GM21576 (cell line): ENCODE data around the gene ZNF202.
A peak's percentile ranks its signal among the peaks of the same experiment; 100 is the strongest.
"Not testable (repeated sequence)": the region's sequence is repeated elsewhere in the genome, so short reads cannot be mapped to it uniquely, and the experiment has no call there.

Experiments used
- ATAC-seq: cut with Tn5 transposase; IDR thresholded peaks from one replicate; pipeline ENCODE4 v1.9.1; 2021; ENCODE audit warnings: mild to moderate bottlenecking, moderate library complexity; ENCODE audit not compliant: unreplicated experiment

The ZNF202 gene

GRCh38 chr11:123741159-123742030 lies at the start of gene ZNF202:
TSS of gene ZNF202 (minus strand) at chr11:123741660. CDS start at chr11:123730888, 10,772 bp downstream.
- peak; percentile 99 for ATAC-seq

GRCh38 chr11:123783536-123783935 lies 42.1 kb upstream of the ZNF202 start:
- ATAC-seq: no peak

GRCh38 chr11:123778511-123778910 lies 37.1 kb upstream of the ZNF202 start:
- no peak for ATAC-seq

DNA sequence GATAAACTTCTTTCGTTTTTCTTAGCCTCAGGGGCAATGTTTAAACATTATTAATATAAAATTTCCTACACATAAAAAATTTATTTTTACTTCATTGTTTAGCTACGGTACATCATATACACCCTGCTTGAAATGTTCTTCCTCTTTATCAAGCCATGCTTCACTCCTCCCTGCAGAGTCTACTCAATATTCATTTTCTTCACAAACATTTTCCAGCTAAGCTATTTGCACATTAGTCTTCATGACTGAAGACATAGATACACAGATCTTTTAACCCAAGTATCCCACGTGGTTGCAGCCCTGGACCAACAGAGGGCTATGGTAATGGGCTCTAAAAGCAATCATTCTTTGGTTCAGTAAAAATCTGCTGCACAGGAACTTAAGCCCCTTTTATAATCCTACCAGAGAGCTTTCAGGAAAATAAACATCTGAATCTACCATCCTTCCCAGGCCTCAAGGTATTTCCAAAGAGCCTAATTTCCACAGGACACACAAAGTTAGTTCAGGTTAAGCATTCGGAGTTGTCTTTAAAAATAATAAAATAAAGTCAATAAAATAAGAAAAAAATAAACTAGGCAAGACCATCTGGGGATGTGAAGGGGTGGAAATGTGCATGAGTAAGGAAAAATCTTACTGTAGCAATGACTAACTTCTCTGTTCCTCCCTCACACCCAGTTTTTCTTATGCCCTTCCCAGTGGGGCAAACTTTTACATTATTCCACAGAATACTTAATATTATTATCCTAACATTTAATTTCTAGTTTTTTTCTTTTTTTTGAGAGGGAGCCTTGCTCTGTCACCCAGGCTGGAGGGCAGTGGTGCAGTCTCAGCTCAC lies 34.5 kb upstream of the ZNF202 start:
- no peak for ATAC-seq

DNA sequence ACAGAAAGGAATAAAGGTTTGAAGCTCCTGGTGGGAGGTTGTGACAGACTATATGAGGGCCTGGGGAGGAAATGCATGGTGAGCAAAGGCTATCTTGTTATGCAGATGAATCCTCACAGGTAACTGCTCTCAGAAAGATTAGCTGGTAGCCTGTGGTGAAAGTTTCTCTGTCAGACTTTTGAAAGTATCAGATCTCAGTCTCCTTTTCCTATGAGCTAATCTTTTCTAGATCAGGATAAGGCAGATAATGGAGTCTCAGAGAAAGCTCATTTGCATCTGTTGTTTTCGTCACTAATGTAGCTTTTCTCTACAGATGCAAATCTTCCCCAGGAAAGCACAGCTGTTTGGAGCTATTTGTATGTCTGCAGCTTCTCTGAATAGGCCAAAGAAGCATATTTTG lies 33.8 kb upstream of the ZNF202 start:
- ATAC-seq: no peak

GRCh38 chr11:123773959-123774358 lies 32.5 kb upstream of the ZNF202 start:
- no peak for ATAC-seq

- ATAC-seq: no peak
Observed at GRCh38 chr11:123773026-123773425, 31.6 kb upstream of the ZNF202 start.

DNA sequence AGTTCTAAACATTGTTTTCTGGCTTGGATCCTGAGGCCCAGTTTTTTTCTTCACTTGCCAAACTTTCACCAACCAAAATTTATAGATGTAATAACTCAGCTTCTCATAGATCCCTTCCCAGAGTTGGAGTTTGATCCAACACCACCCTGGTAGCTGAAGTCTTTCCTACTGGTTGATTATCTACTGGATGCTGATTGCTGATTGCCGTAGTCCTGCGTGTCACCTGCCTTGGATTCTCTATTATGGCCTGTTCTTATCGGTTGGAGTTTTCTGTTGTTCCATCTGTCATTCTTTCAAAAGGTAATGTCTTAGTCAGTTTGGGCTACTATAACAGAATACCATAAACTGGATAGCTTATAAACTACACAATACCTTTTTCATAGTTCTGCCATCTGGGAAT lies 30.2 kb upstream of the ZNF202 start:
- no peak for ATAC-seq

DNA sequence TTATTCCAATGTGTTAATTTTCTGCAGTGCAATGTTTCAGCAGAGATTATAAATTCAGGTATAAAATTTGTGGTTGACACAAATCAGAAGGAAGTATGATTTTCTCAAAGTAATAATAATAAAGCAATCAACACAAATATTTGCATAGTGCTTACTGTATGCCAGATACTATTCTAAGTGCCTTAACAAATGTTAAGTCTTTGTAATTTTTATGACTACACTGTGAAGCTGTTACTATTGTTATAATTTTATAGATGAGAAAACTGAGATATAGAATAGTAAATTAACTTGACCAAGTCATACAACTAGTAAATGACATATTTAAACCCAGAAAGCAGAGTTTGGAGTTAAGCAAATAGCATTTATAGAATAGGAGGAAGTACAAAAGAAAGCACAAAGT lies 29.3 kb upstream of the ZNF202 start:
- ATAC-seq: no peak

GRCh38 chr11:123765601-123766000 lies 24.1 kb upstream of the ZNF202 start:
- ATAC-seq: no peak

- ATAC-seq: no peak
Observed at GRCh38 chr11:123762422-123762821, 21.0 kb upstream of the ZNF202 start.

DNA sequence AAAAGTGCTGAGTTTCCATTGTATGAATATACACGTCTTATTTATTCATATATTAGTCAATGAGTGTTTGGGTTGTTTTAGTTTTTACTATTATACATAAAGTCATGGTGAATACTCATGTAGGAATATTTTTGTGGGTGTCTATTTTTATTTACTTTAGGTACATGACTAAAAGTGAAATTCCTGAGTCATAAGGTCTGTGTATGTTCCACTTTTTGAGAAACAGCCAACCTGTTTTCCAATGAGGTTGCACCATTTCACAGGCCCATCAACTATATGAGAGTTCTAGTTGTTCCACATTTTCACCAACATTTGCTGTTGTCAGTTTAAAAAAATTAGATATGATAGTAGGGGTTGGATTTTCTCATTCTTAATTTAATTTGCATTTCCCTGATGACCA lies 19.4 kb upstream of the ZNF202 start:
- ATAC-seq: peak; percentile 84

- ATAC-seq: no peak
Observed at GRCh38 chr11:123757976-123758375, 16.5 kb upstream of the ZNF202 start.

DNA sequence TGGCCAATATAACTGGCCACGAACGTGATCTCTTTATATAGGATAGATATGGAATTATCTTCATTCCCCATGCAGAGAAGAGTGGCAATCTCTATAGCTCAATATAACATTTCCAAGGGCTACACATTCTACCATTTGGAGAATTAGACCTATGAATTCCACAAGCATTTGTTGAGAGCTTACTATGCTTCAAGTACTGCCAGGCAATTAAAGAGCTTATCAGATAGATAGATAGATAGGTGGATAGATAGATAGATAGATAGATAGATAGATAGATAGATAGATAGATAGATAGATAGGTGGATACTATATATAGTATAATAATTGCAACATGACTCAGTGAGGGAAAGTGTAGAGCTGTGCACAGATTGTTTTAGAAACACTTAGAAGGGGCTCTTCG lies 14.4 kb upstream of the ZNF202 start:
- no peak for ATAC-seq

- ATAC-seq: no peak
Observed at GRCh38 chr11:123755344-123755743, 13.9 kb upstream of the ZNF202 start.

DNA sequence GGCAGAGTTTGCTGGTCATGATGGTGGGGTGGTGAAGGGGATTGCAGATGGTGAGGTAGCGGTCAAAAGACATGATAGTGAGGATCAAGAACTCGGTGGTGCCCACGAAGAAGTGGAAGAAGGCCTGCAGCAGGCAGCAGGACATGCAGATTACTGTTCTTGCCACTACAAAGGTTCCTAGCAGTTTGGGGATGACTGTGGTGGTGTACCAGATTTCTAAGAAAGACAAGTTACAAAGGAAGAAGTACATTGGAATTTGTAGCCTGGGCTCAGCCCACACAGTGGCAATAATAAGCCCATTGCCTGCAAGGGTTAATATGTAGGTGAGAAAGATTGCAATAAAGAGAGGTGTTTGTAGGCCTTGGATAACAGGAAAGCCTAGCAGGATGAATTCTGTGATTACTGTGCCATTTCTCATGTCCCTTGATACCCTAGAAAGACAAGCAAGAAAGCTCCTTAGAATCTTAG lies 12.7 kb upstream of the ZNF202 start, which contains the start of gene OR6X1:
OR6X1 (minus strand) TSS at position 418 of the 468 bp plus-strand sequence; CDS start at position 418, 0 bp downstream.
- ATAC-seq: no peak

DNA sequence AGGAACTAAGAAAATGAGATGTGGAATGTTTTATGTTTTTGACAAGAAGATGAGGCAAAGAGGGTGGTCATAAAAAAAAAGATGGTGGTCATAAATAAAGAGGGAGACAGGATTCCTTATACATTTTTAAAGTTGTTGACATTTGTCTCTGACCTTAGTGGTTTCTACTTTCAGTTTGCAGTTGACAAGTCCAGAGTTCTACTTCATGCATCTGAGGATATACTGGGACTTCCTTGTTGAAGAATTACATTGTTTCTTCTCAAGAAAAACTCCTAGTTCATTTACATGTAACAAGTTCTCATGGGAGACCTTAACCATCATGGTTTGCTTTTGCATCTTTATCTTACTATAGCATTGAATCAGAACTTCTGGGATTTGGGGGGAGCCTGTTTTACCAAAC lies 11.7 kb upstream of the ZNF202 start:
- ATAC-seq: no peak

GRCh38 chr11:123751781-123752180 lies 10.3 kb upstream of the ZNF202 start:
- ATAC-seq: no peak

DNA sequence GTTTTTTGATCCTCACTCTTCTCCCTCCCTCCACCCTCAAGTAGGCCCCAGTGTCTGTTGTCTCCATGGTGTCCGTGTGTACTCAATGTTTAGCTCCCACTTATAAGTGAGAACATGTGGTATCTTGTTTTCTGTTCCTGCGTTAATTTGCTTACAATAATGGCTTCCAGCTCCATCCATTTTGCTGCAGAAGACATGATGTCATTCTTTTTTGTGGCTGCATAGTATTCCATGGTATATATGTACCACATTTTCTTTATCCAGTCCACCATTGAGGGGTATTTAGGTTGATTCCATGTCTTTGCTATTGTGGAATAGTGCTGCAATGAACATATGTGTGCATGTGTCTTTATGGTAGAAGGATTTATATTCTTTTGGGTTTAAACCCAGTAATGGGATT lies 6.9 kb upstream of the ZNF202 start:
- not testable (repeated sequence) for ATAC-seq

- no peak for ATAC-seq
Observed at GRCh38 chr11:123745764-123746451, 4.4 kb upstream of the ZNF202 start.

GRCh38 chr11:123742724-123743120 lies 1.3 kb upstream of the ZNF202 start:
- no peak for ATAC-seq
